Lower leg skin (tissue), 3 donors: Measurements from ENCODE around the gene DCAF11.

Source experiments
- POLR2A ChIP-seq, 2 donors: fragments of 450-650 bp; IDR thresholded peaks; one replicate each; pipeline ENCODE4 v1.6.1; 2016 to 2017; ENCODE audit warnings: antibody characterized with exemption in 2 of 2, mild to moderate bottlenecking in 1 of 2, moderate library complexity in 1 of 2
- TF ChIP-seq, protein P1 (sequence below), 3 donors: fragments of 450-650 bp; IDR thresholded peaks; one replicate each; pipeline ENCODE4 v1.5.1; 2016; ENCODE audit warnings: antibody characterized with exemption in 3 of 3, mild to moderate bottlenecking in 3 of 3, moderate library complexity in 2 of 3

DNA sequence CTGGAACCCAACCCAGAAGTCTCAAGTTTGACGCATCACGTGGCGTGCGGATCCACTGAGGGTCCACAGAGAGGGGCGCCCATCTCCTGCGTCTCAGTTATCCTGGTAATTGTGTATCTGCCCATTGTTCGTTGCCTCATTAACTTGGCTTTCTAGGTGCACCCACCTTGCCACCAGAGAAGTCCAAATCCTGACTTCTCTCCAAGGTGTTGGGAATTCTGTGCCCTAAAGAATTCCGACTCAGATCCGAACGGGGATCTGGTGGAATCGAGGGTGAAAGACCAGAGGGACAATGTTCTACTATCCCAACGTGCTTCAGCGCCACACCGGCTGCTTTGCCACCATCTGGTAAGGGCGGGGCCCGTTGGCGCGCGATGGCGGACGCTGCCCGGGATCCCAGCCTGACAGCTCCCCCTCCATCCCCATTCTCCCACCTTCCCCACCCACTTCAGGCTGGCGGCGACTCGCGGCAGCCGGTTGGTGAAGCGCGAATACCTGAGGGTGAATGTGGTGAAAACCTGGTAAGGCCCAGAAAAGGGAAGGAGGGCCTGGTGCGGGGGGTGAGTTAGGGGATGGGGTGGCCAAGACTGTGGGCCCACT is 57.8 kb downstream of the DCAF11 start:
- TF ChIP-seq, protein P1, sequence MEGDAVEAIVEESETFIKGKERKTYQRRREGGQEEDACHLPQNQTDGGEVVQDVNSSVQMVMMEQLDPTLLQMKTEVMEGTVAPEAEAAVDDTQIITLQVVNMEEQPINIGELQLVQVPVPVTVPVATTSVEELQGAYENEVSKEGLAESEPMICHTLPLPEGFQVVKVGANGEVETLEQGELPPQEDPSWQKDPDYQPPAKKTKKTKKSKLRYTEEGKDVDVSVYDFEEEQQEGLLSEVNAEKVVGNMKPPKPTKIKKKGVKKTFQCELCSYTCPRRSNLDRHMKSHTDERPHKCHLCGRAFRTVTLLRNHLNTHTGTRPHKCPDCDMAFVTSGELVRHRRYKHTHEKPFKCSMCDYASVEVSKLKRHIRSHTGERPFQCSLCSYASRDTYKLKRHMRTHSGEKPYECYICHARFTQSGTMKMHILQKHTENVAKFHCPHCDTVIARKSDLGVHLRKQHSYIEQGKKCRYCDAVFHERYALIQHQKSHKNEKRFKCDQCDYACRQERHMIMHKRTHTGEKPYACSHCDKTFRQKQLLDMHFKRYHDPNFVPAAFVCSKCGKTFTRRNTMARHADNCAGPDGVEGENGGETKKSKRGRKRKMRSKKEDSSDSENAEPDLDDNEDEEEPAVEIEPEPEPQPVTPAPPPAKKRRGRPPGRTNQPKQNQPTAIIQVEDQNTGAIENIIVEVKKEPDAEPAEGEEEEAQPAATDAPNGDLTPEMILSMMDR (IDR thresholded peaks at IDR 0.05) = no peak
- no peak for TF ChIP-seq POLR2A (IDR thresholded peaks at IDR 0.05)
